ENCODE data around the gene SRC.

SRC gene

DNA sequence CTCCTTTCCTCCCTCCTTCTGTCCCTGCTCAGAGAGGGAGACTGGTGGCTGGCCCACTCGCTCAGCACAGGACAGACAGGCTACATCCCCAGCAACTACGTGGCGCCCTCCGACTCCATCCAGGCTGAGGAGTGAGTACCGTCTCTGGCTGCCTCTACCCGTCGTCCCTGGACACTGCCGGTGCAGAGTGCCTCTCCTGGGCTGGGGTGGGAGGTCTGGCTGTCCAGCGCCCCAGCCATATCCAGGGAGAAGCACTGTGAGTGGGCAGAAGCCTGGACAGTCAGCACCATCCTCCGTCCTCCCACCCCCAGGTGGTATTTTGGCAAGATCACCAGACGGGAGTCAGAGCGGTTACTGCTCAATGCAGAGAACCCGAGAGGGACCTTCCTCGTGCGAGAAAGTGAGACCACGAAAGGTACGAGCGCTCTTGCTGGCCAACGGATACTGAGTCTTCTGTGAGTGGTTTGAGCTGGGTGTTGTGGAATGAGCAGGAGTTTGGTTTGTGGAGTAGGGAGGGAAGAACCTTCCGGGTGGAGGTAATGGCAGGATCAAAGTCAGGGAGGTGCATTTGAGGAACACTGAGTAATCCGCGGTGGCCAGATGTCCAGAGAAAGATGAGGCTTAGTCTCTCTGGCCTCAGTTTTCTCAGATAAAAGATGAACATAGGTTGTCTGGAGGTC, 48.1 kb downstream of the SRC start:
- in situ Hi-C loops (cut with HindIII; ENCODE audit: low sequenced_read_pairs) = no loop called here

DNA sequence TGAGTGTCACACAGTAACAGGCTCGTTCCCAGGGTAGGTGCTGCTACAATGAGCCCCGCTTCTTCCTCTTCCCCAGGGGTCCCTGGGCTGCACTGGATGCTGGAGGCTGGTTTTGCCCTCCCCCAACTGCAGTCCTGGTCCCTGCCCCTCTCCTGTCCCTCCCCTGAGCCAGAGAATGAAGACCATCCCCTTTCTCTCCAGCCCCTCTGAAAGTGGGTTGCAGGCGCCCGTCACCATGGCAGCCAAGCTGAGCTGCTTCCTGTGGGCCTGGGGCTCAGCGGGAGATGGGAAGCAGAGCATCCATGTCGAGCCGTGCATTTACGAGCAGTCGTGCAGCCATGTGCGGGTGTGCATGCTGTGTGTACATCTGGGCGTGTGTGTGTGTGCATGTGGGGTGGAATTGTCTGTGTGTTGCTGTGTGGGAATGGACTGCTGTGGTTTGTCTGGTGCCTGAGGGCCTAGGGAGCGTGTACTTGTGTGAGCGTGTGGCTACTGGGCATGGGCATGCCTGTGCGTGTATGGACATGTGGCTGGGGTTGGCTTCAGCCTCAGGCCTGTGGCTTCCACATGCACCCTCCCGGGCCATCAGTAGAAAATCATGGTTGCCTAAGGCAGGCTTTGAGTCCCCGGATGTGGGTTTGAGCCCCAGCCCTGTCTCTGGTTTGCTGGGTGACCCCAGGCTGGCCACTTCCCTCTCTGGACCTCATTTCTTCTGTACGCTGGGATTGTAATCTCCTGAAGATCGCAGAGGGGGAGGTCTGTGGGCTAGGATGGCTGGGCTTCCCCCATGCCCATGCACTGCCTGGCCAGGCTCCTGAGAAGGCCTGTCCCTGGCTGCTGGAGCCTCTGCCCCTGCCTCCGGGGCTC, 48.8 kb downstream of the SRC start:
- in situ Hi-C loops (cut with HindIII; ENCODE audit: low sequenced_read_pairs) = no loop called here

DNA sequence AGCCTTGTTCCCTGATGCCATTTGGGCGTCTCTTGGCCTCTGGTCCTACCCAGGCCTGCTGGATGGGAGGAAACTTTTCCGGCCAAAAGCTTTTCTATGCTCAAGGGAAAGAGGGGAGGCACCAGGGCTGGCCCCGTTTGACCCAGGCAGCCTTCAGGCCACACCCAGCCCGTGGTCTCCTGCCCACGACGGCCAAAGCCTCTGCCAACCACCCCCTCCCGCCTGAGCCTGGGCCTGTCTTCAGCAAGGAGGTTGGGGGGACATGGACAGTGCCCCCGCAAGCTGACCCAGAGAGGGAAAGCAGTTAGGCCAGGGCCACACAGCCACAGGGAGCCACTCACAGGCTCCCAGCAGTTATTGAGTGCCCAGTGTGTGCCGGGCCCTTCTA, 49.5 kb downstream of the SRC start:
- in situ Hi-C loops (cut with HindIII; ENCODE audit: low sequenced_read_pairs) = no loop called here

DNA sequence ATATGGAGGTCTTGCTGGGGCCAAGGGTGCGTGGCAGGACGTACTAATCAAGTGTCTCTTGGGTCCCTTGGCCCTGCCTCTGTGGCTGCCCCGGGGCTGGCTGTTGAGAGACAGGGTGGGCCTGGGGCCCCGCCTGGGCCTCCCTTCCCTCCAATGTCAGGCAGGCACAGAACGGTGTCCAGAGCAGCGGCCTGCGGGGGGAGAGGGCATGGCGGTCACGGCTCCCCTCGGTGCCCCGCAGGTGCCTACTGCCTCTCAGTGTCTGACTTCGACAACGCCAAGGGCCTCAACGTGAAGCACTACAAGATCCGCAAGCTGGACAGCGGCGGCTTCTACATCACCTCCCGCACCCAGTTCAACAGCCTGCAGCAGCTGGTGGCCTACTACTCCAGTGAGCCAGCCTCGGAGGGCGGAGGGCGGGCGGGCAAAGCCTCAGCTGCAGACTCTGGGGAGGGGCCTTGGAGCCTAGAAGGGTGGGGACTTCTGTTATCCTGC, 50.0 kb downstream of the SRC start:
- in situ Hi-C loops (cut with HindIII; ENCODE audit: low sequenced_read_pairs) = no loop called here

DNA sequence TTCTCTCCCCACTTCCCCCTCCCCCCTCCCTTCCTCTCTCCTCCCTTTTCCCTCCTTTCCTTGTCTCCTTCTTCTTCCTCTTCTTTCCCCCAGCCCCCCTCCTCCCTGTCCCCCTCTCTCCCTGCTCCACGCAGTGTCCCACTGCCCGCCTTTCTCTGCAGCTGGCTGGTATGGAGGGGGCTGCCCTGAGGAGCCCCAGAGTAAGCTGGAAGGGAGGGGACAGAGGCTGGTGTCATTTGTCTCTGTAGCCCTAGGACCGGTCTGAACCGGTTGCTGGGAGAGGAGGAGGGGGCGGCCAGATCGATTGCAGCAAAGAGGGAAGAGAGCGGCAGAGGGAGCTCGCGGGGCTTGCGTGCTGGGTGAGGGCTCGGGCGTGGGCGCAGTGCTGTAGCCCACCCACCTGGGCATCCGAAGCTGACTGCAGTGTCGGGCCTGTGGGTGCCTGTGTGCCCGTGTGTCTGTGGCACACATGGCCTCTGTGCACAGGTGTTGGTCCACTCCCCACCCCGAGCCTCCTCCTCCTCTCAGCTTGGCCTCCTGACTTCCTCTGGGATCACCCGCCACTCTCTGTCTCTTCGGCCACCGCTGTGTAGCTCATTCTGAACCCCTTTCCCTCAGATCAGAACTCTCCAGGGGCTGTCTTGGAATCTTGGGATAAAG, 50.6 kb downstream of the SRC start:
- in situ Hi-C loops (cut with HindIII; ENCODE audit: low sequenced_read_pairs) = no loop called here

DNA sequence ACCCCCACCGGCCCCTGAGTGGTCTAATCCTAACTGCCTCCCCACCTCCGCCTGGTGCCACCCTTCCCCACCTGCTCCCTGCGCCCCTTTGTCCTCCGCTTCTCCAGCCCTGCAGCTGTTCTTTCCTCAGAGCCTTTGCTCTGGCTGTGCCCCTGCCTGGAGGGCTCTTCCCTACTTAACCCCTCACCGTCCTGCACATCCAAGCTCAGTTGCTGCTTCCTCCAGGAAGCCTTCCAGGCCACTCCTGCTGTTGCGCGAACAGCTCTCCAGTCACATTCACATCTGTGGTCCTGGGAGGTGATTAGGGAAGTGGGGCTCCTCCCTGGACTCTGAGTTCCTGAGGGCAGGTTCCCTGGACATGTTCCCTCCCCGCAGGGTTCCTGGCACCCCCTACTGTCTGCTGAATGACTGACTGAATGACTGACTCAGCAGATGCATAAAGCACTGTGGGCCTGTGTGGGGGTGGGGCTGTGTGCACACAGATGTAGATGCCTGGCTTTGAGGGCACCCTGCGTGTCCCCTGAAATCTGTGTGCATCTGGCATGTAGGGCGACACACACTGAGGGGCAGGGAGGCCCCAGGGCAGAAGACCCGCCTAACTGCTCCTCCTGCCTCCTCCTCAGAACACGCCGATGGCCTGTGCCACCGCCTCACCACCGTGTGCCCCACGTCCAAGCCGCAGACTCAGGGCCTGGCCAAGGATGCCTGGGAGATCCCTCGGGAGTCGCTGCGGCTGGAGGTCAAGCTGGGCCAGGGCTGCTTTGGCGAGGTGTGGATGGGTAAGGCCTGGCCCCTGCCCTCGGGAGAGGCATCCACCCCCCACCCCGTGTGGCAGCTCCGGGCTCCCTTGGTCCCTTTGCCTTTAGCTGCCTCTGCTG, 51.4 kb downstream of the SRC start:
- in situ Hi-C loops (cut with HindIII; ENCODE audit: low sequenced_read_pairs) = no loop called here

DNA sequence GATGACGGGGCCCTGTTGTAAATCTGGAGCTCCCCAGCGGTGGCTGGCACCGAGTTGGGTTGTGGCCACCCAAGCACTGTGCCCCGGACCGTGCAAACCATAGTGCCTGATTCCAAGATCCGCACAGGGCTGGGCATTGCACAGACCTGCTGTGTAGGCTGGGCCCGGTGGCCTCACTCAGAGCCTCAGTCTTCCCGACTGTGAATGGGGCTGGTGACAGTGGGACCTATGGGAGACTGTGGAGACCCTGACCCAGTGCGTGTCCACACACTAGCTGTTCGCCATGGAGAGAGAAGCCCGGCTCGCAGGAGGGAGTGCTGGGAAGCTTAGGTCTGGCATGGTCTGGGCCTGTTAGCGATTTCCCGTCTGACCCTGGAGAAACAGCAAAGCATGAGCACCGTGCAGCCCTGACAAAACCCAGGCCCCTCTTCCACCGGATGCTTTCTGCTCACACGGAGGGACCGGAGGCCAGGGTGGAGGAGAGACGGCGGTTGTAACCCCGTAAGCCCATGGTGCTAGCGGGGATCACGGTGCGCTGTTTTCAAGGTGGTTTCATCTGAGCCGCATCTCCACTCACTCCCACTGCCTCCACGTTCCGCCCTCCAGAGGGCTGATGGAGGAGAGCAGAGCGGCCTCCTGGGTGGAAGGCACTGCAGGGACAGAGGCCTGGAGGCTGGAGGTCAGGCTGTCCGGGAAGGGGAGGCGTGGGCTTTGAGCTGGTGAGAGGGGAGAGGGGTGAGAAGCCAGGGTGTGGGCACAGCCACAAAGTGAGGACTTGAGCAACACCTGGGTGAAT, 52.2 kb downstream of the SRC start:
- in situ Hi-C loops (cut with HindIII; ENCODE audit: low sequenced_read_pairs) = no loop called here

DNA sequence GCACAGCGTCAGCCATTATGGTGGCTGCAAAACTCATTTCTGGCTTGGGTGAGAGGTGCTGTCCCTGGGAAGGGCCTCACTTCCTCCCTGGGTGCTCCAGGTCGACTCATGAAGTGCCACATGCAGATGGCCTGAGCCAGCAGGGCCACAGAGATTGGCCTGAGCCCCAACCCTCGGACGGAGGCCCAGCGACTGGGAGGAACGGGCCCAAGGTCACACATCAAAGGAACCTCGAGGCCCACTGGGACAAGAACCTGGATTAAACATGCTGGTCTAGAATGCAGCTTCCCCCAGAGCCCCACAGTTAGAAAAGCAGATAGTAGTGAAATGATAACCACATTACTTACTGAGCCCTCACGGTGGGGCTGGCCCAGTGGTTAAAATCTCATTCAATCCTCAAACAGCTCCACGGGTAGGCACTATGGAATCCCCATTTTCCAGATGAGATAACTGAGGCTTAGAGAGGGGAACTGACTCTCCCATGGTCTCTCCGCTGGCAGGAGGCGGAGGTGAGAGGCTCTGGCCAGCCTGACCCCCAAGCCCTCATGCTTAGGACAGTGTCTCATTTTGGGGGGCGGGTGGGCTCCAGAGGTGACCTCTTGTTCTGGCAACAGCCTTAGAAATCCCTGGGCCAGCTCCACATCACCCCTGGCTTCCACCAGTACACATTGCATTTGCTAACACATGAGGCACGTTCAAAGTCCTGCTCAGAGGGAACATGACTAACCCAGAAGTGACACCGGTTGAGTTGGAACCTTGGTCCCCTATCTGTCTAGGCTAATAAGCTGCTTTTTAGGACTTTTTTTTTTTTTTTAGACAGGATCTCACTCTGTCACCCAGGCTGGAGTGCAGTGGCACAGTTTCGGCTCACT, 53.0 kb downstream of the SRC start:
- in situ Hi-C loops (cut with HindIII; ENCODE audit: low sequenced_read_pairs) = no loop called here

DNA sequence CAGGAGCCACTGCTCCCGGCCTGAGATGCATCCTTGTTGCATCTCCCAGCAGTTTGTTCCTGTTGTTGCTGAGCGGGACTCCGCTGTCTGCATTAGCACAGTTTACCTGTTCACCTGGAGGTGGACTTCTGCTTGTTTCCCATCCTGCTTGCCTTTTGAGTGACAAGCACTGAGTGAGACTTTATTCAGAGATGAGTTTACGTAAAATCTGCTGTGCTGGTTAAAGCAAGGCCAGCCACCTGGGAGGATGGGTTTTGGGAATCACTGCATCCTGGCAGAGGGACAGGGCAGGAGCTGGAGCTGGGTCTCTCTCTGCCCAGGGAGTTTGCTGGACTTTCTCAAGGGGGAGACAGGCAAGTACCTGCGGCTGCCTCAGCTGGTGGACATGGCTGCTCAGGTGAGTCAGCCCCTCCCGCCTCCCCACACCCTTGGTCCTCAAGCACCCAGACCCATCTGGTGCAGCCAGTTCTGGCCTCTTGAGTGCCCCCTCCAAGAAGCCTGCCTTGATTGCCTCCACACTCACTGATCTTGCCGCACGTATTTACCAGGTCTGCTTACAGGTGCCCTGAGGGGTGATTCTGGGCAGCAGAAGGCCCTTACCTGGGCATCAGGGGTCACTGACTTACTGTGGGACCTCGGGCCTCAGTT, 55.5 kb downstream of the SRC start:
- in situ Hi-C loops (cut with HindIII; ENCODE audit: low sequenced_read_pairs) = no loop called here

DNA sequence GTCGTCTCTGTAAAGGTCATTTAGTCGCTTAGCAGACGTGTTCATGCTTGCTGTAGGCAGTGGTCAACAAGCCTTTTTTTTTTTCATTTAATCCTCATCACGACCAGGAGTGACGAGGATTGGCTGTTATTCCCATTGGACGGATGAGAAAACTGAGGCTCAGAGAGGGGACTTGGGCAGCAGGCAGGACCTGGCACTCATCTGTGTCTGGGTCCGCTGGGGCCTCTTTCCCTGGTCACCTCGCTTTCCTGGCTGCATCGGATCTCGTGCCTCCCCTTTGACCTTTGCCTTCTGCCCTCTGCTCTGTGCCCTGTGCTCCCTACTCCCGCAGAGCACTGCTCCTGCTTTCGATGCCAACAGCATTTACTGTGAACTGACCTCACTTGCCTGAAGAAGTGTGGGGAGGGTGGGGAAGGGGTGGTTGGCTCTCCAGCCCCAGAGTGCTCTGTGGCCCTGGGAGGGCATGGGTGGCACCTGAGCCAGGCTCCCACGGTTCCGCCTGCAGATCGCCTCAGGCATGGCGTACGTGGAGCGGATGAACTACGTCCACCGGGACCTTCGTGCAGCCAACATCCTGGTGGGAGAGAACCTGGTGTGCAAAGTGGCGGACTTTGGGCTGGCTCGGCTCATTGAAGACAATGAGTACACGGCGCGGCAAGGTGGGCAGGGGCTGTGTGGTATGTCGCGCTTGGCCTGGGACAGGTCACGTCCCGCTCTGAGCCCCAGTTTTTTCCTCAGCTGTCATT, 56.2 kb downstream of the SRC start:
- in situ Hi-C loops (cut with HindIII; ENCODE audit: low sequenced_read_pairs) = no loop called here

DNA sequence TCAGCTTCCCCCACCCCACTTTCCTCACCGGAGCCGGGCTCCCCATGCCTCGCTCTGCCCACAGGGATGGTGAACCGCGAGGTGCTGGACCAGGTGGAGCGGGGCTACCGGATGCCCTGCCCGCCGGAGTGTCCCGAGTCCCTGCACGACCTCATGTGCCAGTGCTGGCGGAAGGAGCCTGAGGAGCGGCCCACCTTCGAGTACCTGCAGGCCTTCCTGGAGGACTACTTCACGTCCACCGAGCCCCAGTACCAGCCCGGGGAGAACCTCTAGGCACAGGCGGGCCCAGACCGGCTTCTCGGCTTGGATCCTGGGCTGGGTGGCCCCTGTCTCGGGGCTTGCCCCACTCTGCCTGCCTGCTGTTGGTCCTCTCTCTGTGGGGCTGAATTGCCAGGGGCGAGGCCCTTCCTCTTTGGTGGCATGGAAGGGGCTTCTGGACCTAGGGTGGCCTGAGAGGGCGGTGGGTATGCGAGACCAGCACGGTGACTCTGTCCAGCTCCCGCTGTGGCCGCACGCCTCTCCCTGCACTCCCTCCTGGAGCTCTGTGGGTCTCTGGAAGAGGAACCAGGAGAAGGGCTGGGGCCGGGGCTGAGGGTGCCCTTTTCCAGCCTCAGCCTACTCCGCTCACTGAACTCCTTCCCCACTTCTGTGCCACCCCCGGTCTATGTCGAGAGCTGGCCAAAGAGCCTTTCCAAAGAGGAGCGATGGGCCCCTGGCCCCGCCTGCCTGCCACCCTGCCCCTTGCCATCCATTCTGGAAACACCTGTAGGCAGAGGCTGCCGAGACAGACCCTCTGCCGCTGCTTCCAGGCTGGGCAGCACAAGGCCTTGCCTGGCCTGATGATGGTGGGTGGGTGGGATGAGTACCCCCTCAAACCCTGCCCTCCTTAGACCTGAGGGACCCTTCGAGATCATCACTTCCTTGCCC, 57.4 kb downstream of the SRC start:
- in situ Hi-C loops (cut with HindIII; ENCODE audit: low sequenced_read_pairs) = no loop called here

DNA sequence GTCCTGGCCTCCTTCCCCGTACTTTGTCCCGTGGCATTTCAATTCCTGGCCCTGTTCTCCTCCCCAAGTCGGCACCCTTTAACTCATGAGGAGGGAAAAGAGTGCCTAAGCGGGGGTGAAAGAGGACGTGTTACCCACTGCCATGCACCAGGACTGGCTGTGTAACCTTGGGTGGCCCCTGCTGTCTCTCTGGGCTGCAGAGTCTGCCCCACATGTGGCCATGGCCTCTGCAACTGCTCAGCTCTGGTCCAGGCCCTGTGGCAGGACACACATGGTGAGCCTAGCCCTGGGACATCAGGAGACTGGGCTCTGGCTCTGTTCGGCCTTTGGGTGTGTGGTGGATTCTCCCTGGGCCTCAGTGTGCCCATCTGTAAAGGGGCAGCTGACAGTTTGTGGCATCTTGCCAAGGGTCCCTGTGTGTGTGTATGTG, 58.5 kb downstream of the SRC start:
- in situ Hi-C loops (cut with HindIII; ENCODE audit: low sequenced_read_pairs) = no loop called here

DNA sequence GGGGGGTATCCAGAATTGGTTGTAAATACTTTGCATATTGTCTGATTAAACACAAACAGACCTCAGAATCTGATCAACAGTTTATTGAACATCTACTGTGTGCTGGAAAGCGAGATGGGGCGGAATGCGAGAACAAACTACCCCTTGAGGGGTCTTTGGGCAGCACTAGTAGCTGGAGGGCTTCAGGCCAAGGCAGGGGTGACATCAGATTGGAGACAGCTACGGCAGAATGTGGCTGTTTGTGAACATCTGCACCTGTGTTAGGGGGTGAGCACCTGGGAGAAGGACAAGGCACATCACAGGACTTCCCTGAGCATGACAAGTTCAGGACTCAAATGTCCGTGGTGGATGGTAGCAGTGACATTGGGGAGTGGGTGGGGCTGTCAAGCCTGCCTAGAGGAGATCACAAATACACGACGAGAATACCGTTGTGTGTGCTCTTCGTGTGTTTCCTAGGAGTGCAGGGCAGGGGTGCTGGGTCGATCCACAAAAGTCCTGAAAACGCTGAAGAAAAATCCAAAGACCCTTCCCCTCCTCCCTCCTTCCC, 59.5 kb downstream of the SRC start:
- in situ Hi-C loops (cut with HindIII; ENCODE audit: low sequenced_read_pairs) = no loop called here

DNA sequence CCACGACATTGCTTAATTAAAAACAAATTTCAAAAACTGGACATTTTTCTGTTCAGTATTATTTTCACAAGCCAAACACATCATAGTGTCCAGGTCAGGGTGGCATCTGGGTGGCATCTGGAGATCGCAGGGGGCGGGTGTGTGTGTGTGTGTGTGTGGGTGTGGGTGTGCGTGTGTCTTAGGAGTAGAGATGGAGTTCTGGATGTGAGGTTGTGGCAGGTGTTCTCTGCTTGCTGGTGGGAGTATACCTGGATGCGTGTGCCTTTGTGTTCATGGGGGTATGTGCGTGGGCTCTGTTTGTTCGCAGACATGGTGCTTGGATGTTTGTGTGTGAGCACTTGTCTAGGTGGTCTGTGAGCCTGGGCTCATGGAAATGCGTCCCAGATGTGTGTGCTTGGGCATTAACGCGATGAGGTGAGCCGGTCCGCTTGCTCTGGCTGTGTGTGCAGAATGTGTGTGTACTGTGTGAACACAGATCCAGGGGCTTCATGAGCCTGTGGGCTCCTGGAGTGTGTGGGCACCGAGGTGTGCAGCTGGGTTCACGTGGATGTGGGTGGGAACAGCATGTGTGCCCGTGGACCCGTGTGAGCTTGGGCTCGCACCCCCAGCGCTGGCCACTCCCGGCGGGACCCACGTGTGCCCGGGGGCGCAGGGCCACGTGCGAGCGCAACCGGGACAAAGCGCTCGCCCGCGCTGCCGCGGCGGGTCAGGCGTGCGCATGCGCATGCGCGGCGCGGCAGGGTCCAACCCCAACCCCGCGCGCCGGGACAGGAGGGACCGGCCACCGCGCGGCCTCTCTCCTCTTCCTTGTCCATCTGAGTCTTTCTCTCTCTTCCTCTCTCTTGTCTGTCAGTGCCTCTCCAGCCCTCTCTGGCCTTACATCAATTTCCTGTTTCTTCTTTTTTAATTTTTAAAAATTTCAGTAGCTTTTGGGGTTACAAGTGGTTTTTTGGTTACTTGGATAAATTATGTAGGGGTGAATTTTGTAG, 60.4 kb downstream of the SRC start:
- in situ Hi-C loops (cut with HindIII; ENCODE audit: low sequenced_read_pairs) = no loop called here

DNA sequence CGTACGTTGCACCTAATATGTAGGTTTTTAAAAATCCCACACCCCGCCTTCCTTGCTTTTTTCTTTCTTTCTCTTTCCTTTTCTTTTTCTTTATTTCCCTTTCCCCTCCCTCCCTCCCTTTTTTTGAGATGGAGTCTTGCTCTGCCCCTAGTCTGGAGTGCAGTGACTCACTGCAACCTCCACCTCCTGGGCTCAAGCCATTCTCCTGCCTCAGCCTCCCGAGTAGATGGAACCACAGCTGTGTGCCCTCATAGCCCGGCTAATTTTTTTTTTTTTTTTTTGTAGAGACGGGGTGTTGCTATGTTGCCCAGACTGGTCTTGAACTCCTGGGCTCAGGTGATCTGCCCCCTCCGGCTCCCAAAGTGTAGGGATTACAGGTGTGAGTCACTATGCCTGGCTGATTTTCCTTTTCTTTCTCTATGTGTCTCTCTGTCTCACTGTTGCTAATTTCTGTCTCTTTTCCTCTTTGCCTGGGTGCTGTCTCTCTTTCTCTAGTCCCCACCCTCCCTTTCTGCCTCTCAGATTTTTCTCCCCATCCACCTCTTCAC, 61.2 kb downstream of the SRC start:
- in situ Hi-C loops (cut with HindIII; ENCODE audit: low sequenced_read_pairs) = no loop called here
